Hepatic stellate cell (primary cell): ENCODE results near the gene DIO1.

ENCODE experiments used
- DNase-seq: peaks from one replicate; pipeline ENCODE4 v3.0.0; 2011; ENCODE audit warnings: low spot score

The DIO1 gene

DNA sequence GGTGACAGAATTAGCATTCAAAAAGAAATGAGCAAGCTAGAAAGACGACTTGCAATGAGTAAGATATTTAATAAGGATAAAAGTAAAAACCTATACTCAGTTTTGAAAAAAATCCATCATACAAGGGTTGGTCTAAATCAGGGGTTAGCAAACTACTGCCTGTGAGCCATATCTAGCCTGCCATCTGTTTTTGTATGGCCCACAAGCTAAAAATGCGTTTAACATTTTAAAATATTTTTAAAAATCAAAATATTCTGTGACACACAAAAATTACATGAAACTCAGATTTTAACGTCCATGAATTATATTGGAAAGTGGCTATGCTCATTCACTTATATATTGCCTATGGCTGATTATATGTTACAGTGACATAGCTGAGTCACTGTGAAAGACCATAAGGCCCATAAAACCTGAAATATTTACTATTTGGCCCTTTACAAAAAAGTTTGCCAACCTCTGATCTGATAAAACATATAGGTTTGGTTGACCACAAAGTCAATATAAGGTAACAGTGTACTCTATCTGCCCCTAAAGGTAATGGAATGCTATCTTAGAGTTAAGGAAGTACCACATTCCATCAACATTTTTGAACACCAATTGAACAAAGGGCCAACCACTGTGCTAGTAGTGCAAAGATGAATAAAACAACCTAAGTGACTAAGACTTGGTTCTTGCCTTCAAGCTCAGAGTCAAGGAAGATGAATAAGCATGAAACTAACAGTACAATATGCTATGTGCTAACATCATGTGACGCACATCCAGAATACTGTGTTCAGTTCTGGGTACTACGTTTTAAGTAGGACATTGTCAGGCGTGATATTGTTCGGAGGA lies 48.4 kb downstream of the DIO1 start:
- no peak for DNase-seq

DNA sequence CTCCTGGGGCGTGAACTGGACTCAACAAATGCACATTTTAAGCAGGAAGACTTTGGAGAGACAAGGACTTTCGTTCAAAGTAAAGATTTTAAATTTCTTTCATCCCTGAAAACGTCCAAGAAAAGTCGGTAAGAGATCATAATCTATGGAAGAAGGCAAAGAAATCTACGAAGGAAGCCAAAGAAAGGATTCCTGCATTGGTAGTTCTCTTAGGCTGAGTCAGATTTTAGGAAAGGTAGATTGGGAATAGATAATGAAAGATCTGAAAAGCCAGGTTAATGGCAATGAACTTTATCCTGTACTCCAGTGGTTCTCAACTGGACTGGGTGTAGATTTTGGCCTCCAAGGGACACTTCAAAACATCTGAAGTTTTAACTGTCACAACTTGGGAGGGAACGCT lies 49.1 kb downstream of the DIO1 start:
- DNase-seq: no peak

DNA sequence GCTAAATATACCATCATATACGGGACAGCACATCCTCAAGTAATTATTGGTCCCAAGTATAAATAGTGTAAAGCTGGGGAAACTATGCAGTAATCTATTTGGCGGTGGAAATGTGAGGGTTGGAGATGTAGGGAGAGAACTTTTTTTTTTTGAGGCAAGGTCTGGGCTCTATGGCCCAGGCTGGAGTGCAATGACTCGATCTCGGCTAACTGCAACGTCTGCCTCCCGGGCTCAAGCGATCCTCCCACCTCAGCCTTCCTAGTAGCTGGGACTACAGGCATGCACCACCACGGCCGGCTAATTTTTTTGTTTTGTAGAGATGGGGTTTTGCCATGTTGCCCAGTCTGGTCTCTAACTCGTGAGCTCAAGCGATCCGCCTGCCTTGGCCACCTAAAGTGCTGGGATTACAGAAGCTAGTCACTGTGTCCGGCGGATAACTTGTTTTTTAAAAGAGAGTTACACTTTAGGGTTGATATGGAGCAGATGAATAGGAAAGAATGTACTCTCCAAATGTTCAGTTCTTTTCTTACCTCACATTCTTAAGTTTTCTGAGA lies 49.6 kb downstream of the DIO1 start:
- no peak for DNase-seq

DNA sequence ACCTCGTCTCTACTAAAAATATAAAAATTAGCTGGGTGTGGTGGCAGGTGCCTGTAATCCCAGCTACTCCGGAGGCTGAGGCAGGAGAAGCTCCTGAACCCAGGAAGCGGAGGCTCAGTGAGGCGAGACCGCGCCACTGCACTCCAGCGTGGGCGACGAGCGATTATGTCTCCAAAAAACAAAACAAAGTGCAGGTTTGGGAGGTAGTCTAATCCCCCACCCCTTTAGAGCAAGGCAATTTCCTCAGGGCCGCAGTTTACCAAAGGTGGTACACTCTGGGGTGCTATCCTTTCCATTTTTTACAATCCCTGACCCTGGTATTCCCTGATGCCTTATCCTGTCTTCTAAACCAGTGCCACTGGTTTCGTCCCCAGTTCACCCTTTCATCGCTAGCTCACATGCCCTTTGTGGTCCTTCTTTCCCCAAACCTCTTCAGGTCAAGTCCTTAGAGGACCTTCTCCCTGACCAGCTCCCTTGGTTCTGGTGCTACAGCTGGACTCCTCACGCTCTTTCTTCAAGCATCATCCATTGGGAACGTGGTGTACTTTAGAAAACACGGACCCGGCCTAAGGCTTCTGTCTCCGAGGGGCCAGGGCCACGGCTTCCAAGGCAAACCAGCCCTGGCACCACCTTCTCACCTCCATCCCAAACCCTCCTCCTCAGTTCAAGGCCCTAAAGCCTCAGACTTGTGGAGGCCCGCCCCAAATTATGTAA lies 50.6 kb downstream of the DIO1 start:
- DNase-seq: peak; percentile 40

DNA sequence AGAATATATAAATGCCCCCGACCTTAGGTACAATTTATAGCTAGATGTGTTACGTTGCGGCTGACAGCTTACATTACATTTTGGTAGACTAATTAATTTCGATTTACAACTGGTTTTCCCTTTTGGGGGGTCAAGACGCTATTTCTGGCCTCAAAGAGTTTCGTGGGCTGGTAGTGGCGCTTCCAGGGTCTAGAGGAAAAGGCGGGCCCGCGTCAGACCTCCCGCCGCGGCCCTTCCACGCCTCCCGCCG lies 51.1 kb downstream of the DIO1 start:
- no peak for DNase-seq

DNA sequence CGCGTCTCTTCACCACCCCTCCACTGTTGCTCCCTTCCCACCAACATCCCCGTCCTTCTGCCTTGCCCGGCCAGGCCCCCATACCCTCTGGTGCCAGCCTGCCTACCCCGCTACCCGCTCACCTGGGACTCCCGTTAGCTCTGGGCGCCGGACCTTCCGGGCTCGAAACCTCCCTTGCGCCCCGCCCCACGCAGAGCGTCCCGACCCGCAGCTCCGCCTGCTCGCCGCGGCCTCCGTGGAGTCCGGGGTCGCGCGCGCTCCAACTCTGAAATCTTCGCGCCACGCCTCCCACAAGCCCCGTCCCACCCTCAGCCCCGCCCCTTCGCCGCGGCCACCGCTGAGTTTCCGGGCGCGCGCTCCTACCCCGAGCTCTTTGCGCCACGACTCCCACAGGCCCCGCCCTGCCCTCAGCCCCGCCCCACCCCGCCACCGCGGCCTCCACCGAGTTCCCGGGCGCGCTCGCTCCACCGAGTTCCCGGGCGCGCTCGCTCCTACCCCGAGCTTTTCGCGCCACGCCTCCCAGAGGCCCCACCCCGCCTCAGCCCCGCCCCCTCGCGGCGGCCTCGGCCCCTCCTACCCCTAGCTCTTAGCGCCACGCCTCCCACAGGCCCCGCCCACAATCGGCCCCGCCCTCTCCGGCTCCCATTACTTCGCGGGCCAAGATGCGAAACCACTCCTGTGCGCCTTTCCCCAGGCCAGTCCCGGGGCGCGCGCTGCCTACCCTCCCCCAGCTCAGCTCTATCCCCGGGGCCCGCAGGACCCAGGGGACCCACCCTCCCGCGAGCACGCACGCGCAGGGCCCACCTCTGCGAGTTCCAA lies 51.7 kb downstream of the DIO1 start, which contains the start of gene IFT25:
IFT25 (minus strand) TSS at position 267 of the 819 bp plus-strand sequence. CDS start 5,617 bp downstream, outside the sequence.
- DNase-seq: peak; percentile 96

DNA sequence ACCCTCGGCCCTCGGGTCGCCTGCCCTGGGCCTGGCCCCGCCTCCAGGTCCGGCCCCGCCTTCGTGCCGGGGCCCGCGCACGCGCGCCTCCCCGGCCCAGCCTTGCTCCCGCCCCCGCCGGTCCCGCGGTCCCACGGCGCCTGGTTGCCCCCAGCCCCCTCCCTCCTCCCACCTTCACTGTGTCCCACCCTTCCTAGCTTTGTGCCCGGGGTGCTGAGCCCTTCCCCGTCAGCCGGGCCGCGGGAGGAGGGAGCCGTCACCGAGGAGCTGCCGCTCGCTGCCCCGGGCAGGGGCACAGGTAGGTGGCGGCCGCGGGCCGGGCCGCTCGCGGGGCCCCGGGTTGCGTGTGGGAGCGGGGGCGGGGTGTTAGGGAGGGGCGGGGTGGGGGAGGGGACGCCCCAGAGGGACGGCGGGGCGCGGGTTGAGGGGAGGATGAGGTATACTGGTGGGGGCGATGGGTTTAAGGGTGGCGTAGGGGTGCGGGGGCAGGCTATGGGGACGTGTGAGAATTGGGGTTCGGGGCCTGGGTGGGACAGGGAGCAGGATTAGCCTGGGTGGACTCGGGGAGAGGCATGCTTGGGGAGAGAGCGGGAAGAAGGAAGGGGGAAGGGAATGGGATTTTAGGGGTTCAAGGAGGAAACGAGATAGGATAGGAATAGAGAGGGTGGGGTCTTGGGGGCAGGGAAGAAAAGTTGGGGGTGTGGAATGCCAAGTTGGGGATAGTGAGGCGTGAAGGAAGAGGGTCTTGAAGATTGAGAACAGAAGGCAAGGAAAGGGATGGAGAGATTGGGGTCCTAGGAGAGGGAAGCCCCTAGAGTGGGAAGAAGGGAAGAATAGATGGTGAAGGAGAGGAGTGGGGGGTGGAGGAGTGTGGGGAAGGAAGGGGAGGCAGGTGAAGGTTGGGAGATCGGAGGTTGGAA lies 52.5 kb downstream of the DIO1 start, which contains the start of gene LRRC42:
LRRC42 (plus strand) TSS at position 99 of the 920 bp plus-strand sequence. CDS start 5,650 bp downstream, outside the sequence.
- no peak for DNase-seq

DNA sequence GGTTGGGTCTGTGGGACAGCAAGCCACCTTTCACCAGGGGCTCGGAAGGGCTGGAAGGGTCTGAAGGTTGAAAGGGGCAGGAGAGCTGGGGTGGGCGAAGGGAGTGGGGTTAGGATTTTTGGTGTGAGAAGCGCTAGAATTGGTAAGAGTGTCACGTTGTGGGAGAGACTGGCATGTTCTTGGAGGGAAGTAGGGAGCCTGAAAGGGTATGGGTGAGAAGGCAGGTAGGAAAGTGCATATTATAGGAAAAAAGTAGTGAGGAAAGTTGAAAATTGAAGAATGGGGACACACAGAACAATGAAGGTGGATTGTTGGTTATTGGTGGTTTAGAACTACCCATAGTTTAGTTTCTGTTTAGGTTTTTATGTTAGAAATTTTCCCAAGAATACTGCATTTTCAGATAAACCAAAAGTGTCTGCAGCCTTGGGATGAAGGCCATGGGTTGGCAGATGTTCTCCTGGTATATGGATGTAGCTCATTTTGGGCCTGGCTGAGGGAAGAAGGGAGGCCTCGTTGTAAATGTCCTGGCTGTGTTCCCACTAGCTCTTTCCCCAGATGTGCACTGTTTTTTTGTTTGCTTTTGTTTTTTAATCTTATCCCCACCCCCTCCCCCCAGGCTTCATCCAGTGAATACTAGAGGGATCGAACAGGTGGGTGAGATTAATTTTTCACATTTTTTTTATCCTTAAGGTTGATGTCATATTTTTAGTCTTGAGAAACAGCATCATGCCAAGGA lies 53.4 kb downstream of the DIO1 start:
- DNase-seq: no peak

DNA sequence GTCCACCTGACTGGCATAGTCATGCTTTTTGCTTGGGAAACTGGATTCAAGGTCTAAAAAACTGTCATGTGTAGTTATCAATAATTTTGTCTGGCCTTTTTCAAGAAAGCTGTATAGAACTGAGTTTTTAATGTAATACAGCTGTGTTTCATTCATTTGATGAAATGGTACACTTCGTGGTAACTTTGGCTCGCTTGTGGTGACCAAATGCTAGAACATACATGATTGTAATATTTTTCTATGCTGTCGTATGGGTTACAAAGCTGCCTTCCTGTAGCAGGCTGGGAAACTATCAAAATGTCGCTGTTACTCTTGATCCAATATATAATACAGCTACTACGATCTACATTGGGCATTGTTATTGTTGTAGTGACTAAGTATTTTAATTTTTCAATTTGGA lies 54.3 kb downstream of the DIO1 start:
- DNase-seq: no peak

DNA sequence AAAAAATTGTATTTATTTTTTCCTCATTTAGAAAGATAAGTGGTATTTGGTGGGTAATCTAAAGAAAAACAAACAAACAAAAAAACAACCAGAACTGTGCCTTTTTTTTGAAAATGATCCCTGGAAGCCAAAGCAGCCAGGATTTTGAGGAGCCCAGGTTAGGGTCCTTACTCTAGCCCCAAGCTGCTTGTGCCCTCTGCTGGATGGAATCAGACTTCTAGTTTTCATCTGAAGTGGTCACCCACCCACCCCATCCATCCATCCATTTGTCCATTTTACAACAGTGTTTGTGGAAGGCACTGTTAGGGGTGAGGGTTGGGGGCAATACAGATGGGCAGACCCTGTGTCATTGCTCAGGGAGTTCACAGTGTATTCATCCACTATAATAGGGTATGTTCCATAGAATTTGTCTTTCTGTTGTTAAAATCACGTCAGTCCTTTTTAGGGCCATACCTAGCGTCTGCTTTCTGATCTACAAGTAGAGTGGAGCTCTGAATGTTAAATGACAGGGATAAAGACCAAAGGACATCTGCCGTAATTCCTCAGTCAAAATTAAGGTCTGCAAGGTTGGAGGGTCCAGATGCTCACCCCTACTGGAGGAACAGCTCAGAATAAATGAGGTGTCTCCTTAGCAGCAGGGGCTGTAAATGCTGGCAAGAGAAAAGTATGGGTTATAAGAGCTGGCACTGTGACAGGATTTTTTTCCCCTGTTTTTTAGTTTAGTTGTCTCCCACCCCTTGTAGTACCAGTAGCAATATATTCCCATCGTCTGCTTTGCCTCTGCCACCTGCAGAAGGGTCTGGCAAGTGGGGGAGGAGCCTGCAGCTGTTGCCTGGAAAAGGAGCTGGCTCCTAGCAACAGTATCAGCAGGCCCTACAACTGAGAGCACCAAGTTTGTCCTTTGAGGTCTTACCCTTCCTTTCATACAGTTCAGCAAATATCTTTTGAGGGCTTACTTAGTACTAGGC lies 55.3 kb downstream of the DIO1 start:
- no peak for DNase-seq

DNA sequence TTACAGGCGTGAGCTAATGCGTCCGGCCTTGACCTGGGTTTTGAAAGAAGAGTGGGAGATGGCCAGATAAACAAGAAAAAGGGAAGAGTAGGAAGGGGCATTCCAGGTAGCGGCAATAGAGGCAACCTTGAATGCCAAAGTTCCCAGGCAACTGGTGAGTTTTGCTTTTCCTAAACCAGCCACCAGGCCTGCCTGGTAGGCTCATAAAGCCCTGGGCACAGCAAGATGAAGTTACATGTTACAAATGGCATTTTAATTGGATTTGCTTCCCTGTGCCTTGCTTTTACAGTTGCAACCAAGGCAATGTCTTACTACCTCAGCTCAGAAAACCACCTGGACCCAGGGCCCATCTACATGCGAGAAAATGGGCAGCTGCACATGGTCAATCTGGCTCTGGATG lies 57.7 kb downstream of the DIO1 start:
- DNase-seq: no peak

DNA sequence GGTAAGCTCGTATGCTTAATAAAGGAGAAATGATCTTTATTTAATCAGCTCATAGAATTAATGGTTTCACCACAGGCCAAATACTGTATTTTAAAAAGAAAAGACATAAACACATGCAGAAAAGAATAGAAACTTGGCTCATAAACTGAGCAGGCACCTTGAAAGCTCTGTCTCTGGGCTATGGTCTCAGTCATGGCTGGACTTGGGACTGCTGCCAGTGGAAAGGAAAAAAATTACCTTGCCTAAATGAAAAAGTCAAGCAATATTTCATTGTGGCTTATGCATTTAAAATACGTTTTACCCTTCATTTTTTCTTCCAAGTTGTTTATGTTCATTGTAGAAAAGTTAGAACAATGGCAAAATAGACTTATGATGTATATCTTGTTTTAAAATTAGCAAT lies 60.1 kb downstream of the DIO1 start:
- no peak for DNase-seq

DNA sequence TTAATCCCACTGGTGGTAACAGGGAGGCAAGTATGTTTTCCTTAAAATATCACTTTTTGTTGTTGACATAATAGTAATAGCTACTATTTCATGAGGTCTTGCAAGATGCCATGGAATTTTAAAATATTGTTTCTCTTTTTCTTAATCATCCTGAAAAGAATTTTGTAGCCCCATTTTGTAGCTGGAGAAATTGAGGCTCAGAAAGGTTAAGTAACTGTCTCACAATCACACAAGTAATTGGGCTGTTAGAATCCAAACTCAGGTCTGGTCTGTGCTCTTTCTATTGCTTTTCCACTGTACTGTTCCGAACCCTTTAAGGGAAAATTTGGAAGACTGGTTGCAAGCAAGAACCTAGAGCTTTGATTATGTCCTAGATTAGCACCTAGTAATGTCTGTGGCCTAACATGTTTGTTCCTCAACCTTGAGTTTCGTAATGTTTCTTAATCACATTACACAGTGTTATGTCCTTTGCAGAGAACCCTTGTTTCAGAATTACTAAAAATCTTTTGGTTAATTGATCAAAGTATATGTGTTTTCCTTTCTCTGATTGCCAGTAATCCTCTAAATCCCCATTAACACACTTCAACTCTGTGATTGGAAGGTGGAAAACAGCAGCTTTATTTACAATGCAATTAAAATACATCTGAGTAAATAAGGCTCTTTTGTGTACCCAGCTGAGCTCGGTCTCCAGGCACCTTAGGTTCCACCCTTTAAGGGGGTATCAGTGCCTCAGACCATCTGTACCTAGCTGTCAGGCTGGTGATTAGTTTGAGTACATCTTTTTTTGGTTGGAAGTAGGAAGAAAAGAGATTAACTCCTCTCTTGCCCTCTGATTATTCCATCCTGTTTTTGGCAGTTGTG lies 62.6 kb downstream of the DIO1 start:
- DNase-seq: no peak

DNA sequence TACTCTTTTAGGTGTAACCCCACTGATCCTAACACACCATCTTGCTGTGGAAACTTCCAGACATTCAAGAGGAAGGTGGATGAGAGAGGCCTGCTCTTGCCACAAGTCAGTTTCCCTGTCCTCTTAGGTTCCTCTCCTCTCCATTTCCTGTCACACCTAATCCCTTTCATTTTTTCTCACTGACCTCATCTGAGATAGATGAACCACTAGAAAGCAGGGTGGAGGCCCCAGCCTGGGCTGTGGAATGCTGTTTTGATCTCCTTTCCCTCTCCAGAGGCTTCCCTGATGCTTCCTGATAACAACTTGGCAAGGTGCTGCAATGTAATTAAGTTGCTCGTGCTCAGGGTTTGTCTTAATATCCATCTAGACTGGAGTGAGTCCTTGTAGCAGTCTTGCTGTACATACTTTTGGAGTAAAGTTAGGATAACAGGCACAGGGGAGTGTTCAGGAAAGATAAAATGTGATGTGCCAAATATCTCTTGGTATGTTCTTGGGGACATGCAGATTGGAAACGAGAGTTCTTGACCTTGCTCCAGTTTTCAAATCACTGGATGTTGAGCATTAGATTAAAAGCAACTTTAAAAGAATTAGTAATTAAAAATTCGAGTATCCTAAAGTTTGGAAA lies 63.3 kb downstream of the DIO1 start:
- peak; percentile 47 for DNase-seq

DNA sequence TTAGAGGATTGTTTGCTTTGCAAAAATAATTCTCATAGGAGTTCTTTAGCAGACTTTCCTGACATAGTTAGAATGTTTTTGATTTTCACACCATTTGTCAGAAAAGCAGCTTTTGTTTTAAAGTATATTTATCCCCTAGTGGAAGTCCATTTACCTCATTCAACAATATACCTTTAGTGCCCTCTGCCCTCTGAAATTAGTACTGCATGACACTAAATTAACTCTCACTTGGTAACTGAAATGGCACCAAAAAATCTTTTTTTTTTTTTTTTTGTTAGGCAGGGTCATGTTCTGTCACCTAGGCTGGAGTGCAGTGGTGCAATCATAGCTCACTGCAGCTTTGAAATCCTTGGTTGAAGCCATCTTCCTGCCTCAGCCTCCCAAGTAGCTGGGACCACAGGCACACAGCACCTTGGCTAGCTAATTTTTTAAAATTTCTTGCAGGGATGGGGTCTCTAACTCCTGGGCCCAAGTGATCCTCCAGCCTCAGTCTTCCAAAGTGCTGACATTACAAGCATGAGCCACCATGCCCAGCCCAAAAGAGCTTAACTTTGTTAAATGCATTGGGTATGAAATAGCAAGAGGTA lies 65.8 kb downstream of the DIO1 start:
- no peak for DNase-seq
